H1 (cell line): ENCODE results near the gene SMPD2. TPM values are rescaled to one million over a fixed set of nuclear protein-coding genes. Genes with fewer than 3 reads are reported as not detected.

ENCODE experiments used
- CTCF ChIA-PET: fragments of 300-600 bp; sonication (Branson Sonifier 250); formaldehyde crosslinking; loops from one replicate; lab custom pipeline; 2021; ENCODE audit not compliant: partially characterized antibody; lab: Charles Lee
- POLR2A ChIA-PET: fragments of 300-600 bp; sonication (Branson Sonifier 250); formaldehyde crosslinking; loops from one replicate; lab custom pipeline; 2021; ENCODE audit warnings: inconsistent platforms; ENCODE audit not compliant: partially characterized antibody; lab: Charles Lee
- DNase-seq, 2 experiments: peaks; one replicate each; pipeline versions ENCODE4 v3.0.0 to v3.0.0-alpha.2; 2010 to 2022; ENCODE audit warnings: low spot score in 2 of 2, low read depth in 1 of 2, mixed read lengths in 1 of 2
- FAIRE-seq: peaks from 2 replicates; lab custom pipeline; 2011; peaks lifted over from hg19 to GRCh38; lab: Jason Lieb, UNC
- H2AFZ ChIP-seq: 2 replicates; pipeline ENCODE4 v1.8.1; 2012; ENCODE audit warnings: low read length, inconsistent platforms
- H2AK5ac ChIP-seq: 2 replicates; pipeline ENCODE4 v1.6.1; 2013; ENCODE audit warnings: low read depth, low read length
- H2BK120ac ChIP-seq: replicated peaks from 2 replicates; pipeline ENCODE3; 2013; ENCODE audit warnings: low read depth, low read length, inconsistent platforms
- H2BK12ac ChIP-seq: 2 replicates; pipeline ENCODE4 v1.6.1; 2013; ENCODE audit warnings: low read depth, low read length
- H2BK15ac ChIP-seq: 2 replicates; pipeline ENCODE4 v1.6.1; 2013; ENCODE audit warnings: low read length
- H2BK20ac ChIP-seq: 2 replicates; pipeline ENCODE4 v1.6.1; 2013; ENCODE audit warnings: low read length
- H2BK5ac ChIP-seq: 2 replicates; pipeline ENCODE4 v1.6.1; 2013; ENCODE audit warnings: low read depth, low read length
- H3K14ac ChIP-seq: 2 replicates; pipeline ENCODE4 v1.6.1; 2013; ENCODE audit warnings: inconsistent platforms; ENCODE audit not compliant: insufficient read length
- H3K18ac ChIP-seq: 2 replicates; pipeline ENCODE4 v1.6.1; 2013; ENCODE audit warnings: low read length; ENCODE audit errors: extremely low read depth
- H3K23ac ChIP-seq: 2 replicates; pipeline ENCODE4 v1.6.1; 2013; ENCODE audit warnings: inconsistent platforms; ENCODE audit not compliant: insufficient read length
- H3K23me2 ChIP-seq: 2 replicates; pipeline ENCODE4 v1.6.1; 2013; ENCODE audit warnings: low read depth, low read length
- H3K27ac ChIP-seq: 2 replicates; pipeline ENCODE4 v1.6.1; 2011; ENCODE audit warnings: low read depth, low read length, inconsistent platforms
- H3K27me3 ChIP-seq, 4 experiments: replicated peaks in 1 of 4; 1 replicate in 1 of 4; 2 replicates in 3 of 4; pipeline versions ENCODE4 v1.6.1 to v1.8.1; 2011 to 2013; ENCODE audit warnings: low read length in 3 of 4, mild to moderate bottlenecking in 3 of 4, inconsistent platforms in 2 of 4, mixed read lengths in 2 of 4, moderate library complexity in 1 of 4; ENCODE audit not compliant: control insufficient read depth in 3 of 4, insufficient read depth in 3 of 4; ENCODE audit errors: extremely low read depth in 1 of 4
- H3K36me3 ChIP-seq, 4 experiments: 2 replicates each; pipeline versions ENCODE4 v1.6.1 to v1.8.1; 2011 to 2013; ENCODE audit warnings: mild to moderate bottlenecking in 4 of 4, low read length in 3 of 4, moderate library complexity in 2 of 4, control low read depth in 1 of 4, inconsistent platforms in 1 of 4; ENCODE audit not compliant: insufficient read depth in 4 of 4, control insufficient read depth in 2 of 4
- H3K4ac ChIP-seq: replicated peaks from 2 replicates; pipeline ENCODE3; 2013; ENCODE audit warnings: low read length, low read depth, mixed read lengths, inconsistent platforms; ENCODE audit not compliant: insufficient read length
- H3K4me1 ChIP-seq, 4 experiments: replicated peaks in 1 of 4; 1 replicate in 1 of 4; 2 replicates in 3 of 4; pipeline versions ENCODE4 v1.6.1 to v1.8.1; 2011 to 2013; ENCODE audit warnings: low read length in 3 of 4, inconsistent platforms in 2 of 4, mixed read lengths in 1 of 4; ENCODE audit not compliant: insufficient read depth in 4 of 4, control insufficient read depth in 3 of 4
- H3K4me2 ChIP-seq, 2 experiments: 2 replicates each; pipeline versions ENCODE4 v1.6.1 to v1.8.1; 2011 to 2013; ENCODE audit warnings: low read depth in 2 of 2, low read length in 2 of 2, control low read depth in 1 of 2, inconsistent platforms in 1 of 2, mild to moderate bottlenecking in 1 of 2; ENCODE audit not compliant: insufficient read depth in 1 of 2
- H3K4me3 ChIP-seq, 4 experiments: fragments of 200-600, 300-600 bp in 1 of 4; sonication (generic), shearing (Covaris generic), sonication (Bioruptor Twin) in 1 of 4; 2 replicates each; pipeline versions ENCODE4 v1.5.1 to v1.8.1; 2011 to 2016; ENCODE audit warnings: low read length in 4 of 4, low read depth in 3 of 4, control low read depth in 2 of 4, inconsistent platforms in 2 of 4, mild to moderate bottlenecking in 2 of 4, mixed read lengths in 1 of 4, moderate library complexity in 1 of 4; ENCODE audit not compliant: insufficient read depth in 2 of 4; ENCODE audit errors: extremely low read depth in 1 of 4
- H3K56ac ChIP-seq: replicated peaks from 2 replicates; pipeline ENCODE3; 2013; ENCODE audit warnings: low read depth, mild to moderate bottlenecking, mixed read lengths, low read length, inconsistent platforms; ENCODE audit not compliant: insufficient read length
- H3K79me1 ChIP-seq: 2 replicates; pipeline ENCODE4 v1.6.1; 2013; ENCODE audit warnings: low read depth, low read length, control low read depth
- H3K79me2 ChIP-seq, 2 experiments: 2 replicates each; pipeline versions ENCODE4 v1.6.1 to v1.8.1; 2012 to 2013; ENCODE audit warnings: low read length in 2 of 2, mild to moderate bottlenecking in 2 of 2, inconsistent platforms in 1 of 2; ENCODE audit not compliant: insufficient read depth in 2 of 2, control insufficient read depth in 1 of 2
- H3K9ac ChIP-seq, 4 experiments: replicated peaks in 1 of 4; 1 replicate in 1 of 4; 2 replicates in 3 of 4; pipeline versions ENCODE4 v1.6.1 to v1.8.1; 2011 to 2013; ENCODE audit warnings: low read depth in 3 of 4, low read length in 3 of 4, control low read depth in 2 of 4, mild to moderate bottlenecking in 2 of 4, moderate library complexity in 2 of 4, inconsistent platforms in 1 of 4; ENCODE audit errors: extremely low read depth in 1 of 4
- H3K9me3 ChIP-seq, 2 experiments: 2 replicates each; pipeline versions ENCODE4 v1.6.1 to v1.8.1; 2012 to 2013; ENCODE audit warnings: mild to moderate bottlenecking in 2 of 2, moderate library complexity in 2 of 2, control low read depth in 1 of 2, inconsistent platforms in 1 of 2, low read depth in 1 of 2, low read length in 1 of 2, mixed read lengths in 1 of 2; ENCODE audit not compliant: insufficient read depth in 2 of 2
- H4K20me1 ChIP-seq, 2 experiments: replicated peaks in 1 of 2; 2 replicates each; pipeline versions ENCODE3 to v1.8.1; 2011 to 2013; ENCODE audit warnings: inconsistent platforms in 2 of 2, low read length in 2 of 2, mild to moderate bottlenecking in 1 of 2; ENCODE audit not compliant: insufficient read depth in 2 of 2, control insufficient read depth in 1 of 2
- H4K5ac ChIP-seq: 2 replicates; pipeline ENCODE4 v1.6.1; 2013; ENCODE audit warnings: low read length, low read depth, mixed read lengths, inconsistent platforms; ENCODE audit not compliant: insufficient read length
- H4K8ac ChIP-seq: 2 replicates; pipeline ENCODE4 v1.8.0; 2013; ENCODE audit warnings: mild to moderate bottlenecking, moderate library complexity, low read length, inconsistent platforms; ENCODE audit not compliant: insufficient read depth; ENCODE audit errors: extremely low read depth
- H4K91ac ChIP-seq: replicated peaks from 2 replicates; pipeline ENCODE3; 2013; ENCODE audit warnings: low read length, mixed read lengths, inconsistent platforms; ENCODE audit not compliant: insufficient read length
- HDAC2 ChIP-seq, 2 experiments: fragments of 300-600 bp in 1 of 2; sonication (generic) in 1 of 2; IDR thresholded peaks; 2 replicates each; pipeline ENCODE4 v1.6.1; 2011 to 2012; ENCODE audit warnings: low read depth in 2 of 2, low read length in 2 of 2, mild to moderate bottlenecking in 2 of 2, moderate library complexity in 2 of 2, borderline replicate concordance in 1 of 2, inconsistent platforms in 1 of 2
- TAF1 ChIP-seq: IDR thresholded peaks from 2 replicates; pipeline ENCODE4 v1.6.1; 2011; ENCODE audit warnings: mild to moderate bottlenecking, low read depth, low read length
- WGBS, 2 experiments: shearing (Covaris generic) in 1 of 2; methylation state at CpG; one replicate each; pipeline versions ENCODE4 v1.1.6 to v1.1.7; 2013 to 2015; ENCODE audit warnings: low lambda C conversion rate in 2 of 2, mixed read lengths in 2 of 2, inconsistent platforms in 1 of 2, low coverage in 1 of 2, missing lambda C conversion rate in 1 of 2; ENCODE audit not compliant: insufficient replicate concordance in 2 of 2, insufficient coverage in 1 of 2, insufficient read length in 1 of 2; ENCODE audit errors: extremely low coverage in 1 of 2, missing lambda C conversion rate in 1 of 2; 5-methylcytosine and 5-hydroxymethylcytosine counted together
- polyA plus RNA-seq, 7 experiments: library from polyadenylated mRNA; depleted of rRNA in 3 of 7; stranded (reverse) in 5 of 7; unstranded in 2 of 7; fragments of >200 nt in 5 of 7; fragments of 200-250 nt in 2 of 7; gene quantifications; 1 replicate in 5 of 7; 2 replicates in 1 of 7; 4 replicates in 1 of 7; pipeline versions ENCODE4 v1.2.1 to v1.2.3, GENCODE V29; 2011 to 2013; ENCODE audit warnings: missing spikeins in 2 of 7, mixed read lengths in 2 of 7
- total RNA-seq: library from RNA; stranded (reverse); fragmentation: NEBNext Ultra II Directional; extraction: Animal tissue kit (Norgen Biotek cat#: 25700); gene quantifications from 2 replicates; pipeline ENCODE4 v1.2.1, GENCODE V29; 2021
- TF ChIP-seq, protein P1 (sequence below): IDR thresholded peaks from 2 replicates; pipeline ENCODE4 v1.6.1; 2011; ENCODE audit warnings: low read depth, mild to moderate bottlenecking, low read length; ENCODE audit not compliant: insufficient read depth

SMPD2 gene
- total and polyA plus RNA-seq, 2 of the 8 experiments (the other 6 are each of a cell fraction or from before 2014, with no cell fraction given), result 11.5 to 17.2 TPM

DNA sequence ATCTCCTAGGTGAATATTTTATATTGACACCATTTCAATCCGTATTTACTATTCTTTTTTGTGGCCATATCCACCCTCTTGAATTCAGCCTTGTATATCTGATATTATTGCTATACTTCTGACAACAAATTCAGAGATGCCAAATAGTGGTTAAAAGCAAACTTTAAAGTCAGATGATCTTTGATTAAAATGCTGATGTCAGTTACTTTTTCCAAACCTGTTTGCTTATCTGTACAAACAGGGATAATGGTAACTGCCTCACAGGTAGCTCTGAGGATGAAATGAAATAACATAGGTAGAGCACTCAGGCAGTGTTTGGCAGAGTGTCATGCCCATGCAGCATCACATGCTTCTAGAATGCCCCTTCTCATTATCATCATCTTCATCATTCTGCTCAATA, 19.3 kb upstream of the SMPD2 start:
- Histone ChIP-seq H3K9me3 (no peaks in the 10 kb centered on the region), H3K14ac (no peak overlapping the region), H4K91ac (no peak overlapping the region), H2BK15ac (no peak overlapping the region), H3K27ac (no peak overlapping the region), H2BK5ac (no peak overlapping the region), H3K9ac (no peak overlapping the region), H3K79me1 (no peaks in the 10 kb centered on the region), H3K27me3 (no peaks in the 10 kb centered on the region), H3K4ac (no peak overlapping the region), H2BK120ac (no peak overlapping the region), H3K4me3 (no peak overlapping the region), H2BK12ac (no peak overlapping the region), H3K79me2 (no peaks in the 10 kb centered on the region), H3K23me2 (no peaks in the 10 kb centered on the region), H4K8ac (no peak overlapping the region), H2AFZ (no peak overlapping the region), H3K18ac (no peak overlapping the region), H3K23ac (no peak overlapping the region), H3K36me3 (no peaks in the 10 kb centered on the region), H3K4me2 (no peak overlapping the region), H3K4me1 (peaks cover 0 to 3% (median 0%) of the 10 kb centered on the region in 4 experiments; a peak in 1 of 7 replicates), H4K5ac (no peak overlapping the region), H2BK20ac (no peak overlapping the region), H3K56ac (no peak overlapping the region), H2AK5ac (no peak overlapping the region), H4K20me1 (no peaks in the 10 kb centered on the region)
- TF ChIP-seq, protein P1, sequence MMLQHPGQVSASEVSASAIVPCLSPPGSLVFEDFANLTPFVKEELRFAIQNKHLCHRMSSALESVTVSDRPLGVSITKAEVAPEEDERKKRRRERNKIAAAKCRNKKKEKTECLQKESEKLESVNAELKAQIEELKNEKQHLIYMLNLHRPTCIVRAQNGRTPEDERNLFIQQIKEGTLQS, result no peak
- TF ChIP-seq HDAC2 (IDR thresholded peaks at IDR 0.05; ENCODE audit: borderline replicate concordance in 1 of 2, low read depth in 2 of 2, low read length in 2 of 2) (no peak), TAF1 (no peak)
- no peak for FAIRE-seq
- CTCF ChIA-PET, result interaction anchor here (0.6 to 1.4 kb wide), 2 partner anchors 9 to 476 kb away, joined by 4 to 5 read pairs; no protein-coding TSS in a partner anchor
- WGBS, 2 experiments, result 85% methylated on average over 1 of the region's 1 CpG; no CpG with 5 or more reads in 1 of the 2 experiments
- no peak for DNase-seq
- POLR2A ChIA-PET, result interaction anchor here (2.3 kb wide), 1 partner anchor 10 kb away, joined by 7 read pairs; no protein-coding TSS in a partner anchor
